H9 (cell line): ENCODE results near the gene PPIL6. TPM values are rescaled to one million over a fixed set of nuclear protein-coding genes. Genes with fewer than 3 reads are reported as not detected.

Experiments used
- DNase-seq: peaks from one replicate; pipeline ENCODE4 v3.0.0-alpha.2; 2017
- H2AFZ ChIP-seq: one replicate; pipeline ENCODE4 v1.6.1; 2013; ENCODE audit warnings: mild to moderate bottlenecking, low read length, control low read depth, moderate library complexity
- H2AK5ac ChIP-seq: 2 replicates; pipeline ENCODE4 v1.6.1; 2013; ENCODE audit warnings: low read length, control low read depth, mixed read lengths; ENCODE audit not compliant: insufficient read length
- H2BK120ac ChIP-seq: one replicate; pipeline ENCODE4 v1.6.1; 2013; ENCODE audit warnings: low read depth, mild to moderate bottlenecking, low read length, control low read depth, inconsistent platforms; ENCODE audit not compliant: poor library complexity, severe bottlenecking
- H2BK12ac ChIP-seq: 2 replicates; pipeline ENCODE4 v1.6.1; 2013; ENCODE audit warnings: low read length, control low read depth, mixed read lengths, low read depth; ENCODE audit not compliant: insufficient read length
- H2BK15ac ChIP-seq: 2 replicates; pipeline ENCODE4 v1.6.1; 2013; ENCODE audit warnings: low read depth, low read length, control low read depth
- H2BK20ac ChIP-seq: one replicate; pipeline ENCODE4 v1.6.1; 2013; ENCODE audit warnings: low read depth, mild to moderate bottlenecking, low read length, control low read depth, inconsistent platforms; ENCODE audit not compliant: poor library complexity, severe bottlenecking
- H2BK5ac ChIP-seq: 2 replicates; pipeline ENCODE4 v1.6.1; 2013; ENCODE audit warnings: low read length, control low read depth, mixed read lengths; ENCODE audit not compliant: insufficient read length
- H3K14ac ChIP-seq: 2 replicates; pipeline ENCODE4 v1.6.1; 2013; ENCODE audit warnings: low read length, control low read depth; ENCODE audit not compliant: insufficient read depth
- H3K18ac ChIP-seq: 2 replicates; pipeline ENCODE4 v1.6.1; 2013; ENCODE audit warnings: low read depth, mild to moderate bottlenecking, mixed read lengths, low read length, control low read depth; ENCODE audit not compliant: insufficient read length
- H3K23ac ChIP-seq: 2 replicates; pipeline ENCODE4 v1.6.1; 2013; ENCODE audit warnings: low read length, control low read depth, mixed read lengths, low read depth; ENCODE audit not compliant: insufficient read length
- H3K23me2 ChIP-seq: 2 replicates; pipeline ENCODE4 v1.6.1; 2013; ENCODE audit warnings: low read depth, mild to moderate bottlenecking, mixed read lengths, low read length, control low read depth; ENCODE audit not compliant: insufficient read length, poor library complexity, severe bottlenecking
- H3K27ac ChIP-seq: 2 replicates; pipeline ENCODE4 v1.5.1; 2013; ENCODE audit warnings: low read length, control low read depth, mixed read lengths, low read depth; ENCODE audit not compliant: insufficient read length
- H3K27me3 ChIP-seq: 2 replicates; pipeline ENCODE4 v1.6.1; 2013; ENCODE audit warnings: low read length, control low read depth, inconsistent platforms; ENCODE audit not compliant: insufficient read depth
- H3K4ac ChIP-seq: 2 replicates; pipeline ENCODE4 v1.6.1; 2013; ENCODE audit warnings: low read depth, mild to moderate bottlenecking, control low read depth, inconsistent platforms, low read length, moderate library complexity
- H3K4me1 ChIP-seq: 2 replicates; pipeline ENCODE4 v1.6.1; 2013; ENCODE audit warnings: low read length, control low read depth, inconsistent platforms; ENCODE audit not compliant: insufficient read depth
- H3K4me2 ChIP-seq: 2 replicates; pipeline ENCODE4 v1.6.1; 2013; ENCODE audit warnings: low read length, control low read depth, mixed read lengths; ENCODE audit not compliant: insufficient read length, insufficient read depth
- H3K56ac ChIP-seq: 2 replicates; pipeline ENCODE4 v1.6.1; 2013; ENCODE audit warnings: low read depth, mild to moderate bottlenecking, mixed read lengths, low read length, control low read depth; ENCODE audit not compliant: insufficient read length
- H3K79me1 ChIP-seq: 2 replicates; pipeline ENCODE4 v1.6.1; 2013; ENCODE audit warnings: low read depth, mild to moderate bottlenecking, moderate library complexity, low read length, control low read depth, inconsistent platforms; ENCODE audit not compliant: insufficient read depth, poor library complexity, severe bottlenecking
- H3K79me2 ChIP-seq: 2 replicates; pipeline ENCODE4 v1.6.1; 2013; ENCODE audit warnings: low read length, control low read depth, inconsistent platforms; ENCODE audit not compliant: insufficient read depth
- H3K9ac ChIP-seq: 2 replicates; pipeline ENCODE4 v1.6.1; 2013; ENCODE audit warnings: low read length, control low read depth, mixed read lengths; ENCODE audit not compliant: insufficient read length; ENCODE audit errors: extremely low read depth
- H3K9me3 ChIP-seq: one replicate; pipeline ENCODE4 v1.6.1; 2013; ENCODE audit warnings: low read depth, low read length, inconsistent platforms; ENCODE audit not compliant: control insufficient read depth
- H3T11ph ChIP-seq: one replicate; pipeline ENCODE4 v1.6.1; 2013; ENCODE audit warnings: mild to moderate bottlenecking, low read length, control low read depth, inconsistent platforms
- H4K20me1 ChIP-seq: one replicate; pipeline ENCODE4 v1.6.1; 2013; ENCODE audit not compliant: control insufficient read depth, insufficient read length, insufficient read depth
- H4K5ac ChIP-seq: 2 replicates; pipeline ENCODE4 v1.6.1; 2013; ENCODE audit warnings: low read depth, mild to moderate bottlenecking, mixed read lengths, low read length, control low read depth; ENCODE audit not compliant: insufficient read length
- H4K8ac ChIP-seq: replicated peaks from 2 replicates; pipeline ENCODE4 v1.6.1; 2013; ENCODE audit warnings: low read length, control low read depth, mixed read lengths, low read depth; ENCODE audit not compliant: insufficient read length
- H4K91ac ChIP-seq: 2 replicates; pipeline ENCODE4 v1.6.1; 2013; ENCODE audit warnings: low read depth, mild to moderate bottlenecking, moderate library complexity, mixed read lengths, low read length, control low read depth; ENCODE audit not compliant: insufficient read length
- H3K27ac Mint-ChIP-seq, 3 experiments: 2 replicates in 2 of 3; 3 replicates in 1 of 3; pipeline ENCODE4 v1.8.0; 2020 to 2021; ENCODE audit warnings: mixed read lengths in 3 of 3, mild to moderate bottlenecking in 1 of 3, moderate library complexity in 1 of 3
- H3K27me3 Mint-ChIP-seq: 2 replicates; pipeline ENCODE4 v1.8.0; 2021; ENCODE audit warnings: low read depth, mild to moderate bottlenecking, moderate library complexity, mixed read lengths
- H3K36me3 Mint-ChIP-seq, 3 experiments: 2 replicates in 2 of 3; 3 replicates in 1 of 3; pipeline ENCODE4 v1.8.0; 2020 to 2021; ENCODE audit warnings: low read depth in 3 of 3, mixed read lengths in 3 of 3; ENCODE audit not compliant: insufficient read depth in 1 of 3
- H3K4me1 Mint-ChIP-seq, 2 experiments: 2 replicates each; pipeline ENCODE4 v1.8.0; 2020; ENCODE audit warnings: mixed read lengths in 2 of 2
- H3K4me3 Mint-ChIP-seq, 2 experiments: 2 replicates in 1 of 2; 3 replicates in 1 of 2; pipeline ENCODE4 v1.8.0; 2020 to 2021; ENCODE audit warnings: mild to moderate bottlenecking in 2 of 2, mixed read lengths in 2 of 2, moderate library complexity in 1 of 2
- H3K9me3 Mint-ChIP-seq, 2 experiments: 2 replicates in 1 of 2; 3 replicates in 1 of 2; pipeline ENCODE4 v1.8.0; 2020; ENCODE audit warnings: mild to moderate bottlenecking in 2 of 2, mixed read lengths in 2 of 2, moderate library complexity in 1 of 2
- WGBS: extraction: QIAGEN DNeasy Blood & Tissue Kit; methylation state at CpG from one replicate; pipeline ENCODE4 v1.1.7; 2013; ENCODE audit warnings: missing lambda C conversion rate, low lambda C conversion rate, mixed read lengths; ENCODE audit not compliant: insufficient read length; ENCODE audit errors: extremely low coverage; 5-methylcytosine and 5-hydroxymethylcytosine counted together
- total RNA-seq: library from RNA; stranded (reverse); gene quantifications from 2 replicates; pipeline ENCODE4 v1.2.1, GENCODE V29; 2021
- TF ChIP-seq, protein P1 (sequence below): fragments of 200-600 bp; sonication (generic); conservative IDR thresholded peaks from 3 replicates; pipeline ENCODE4 v1.8.0; 2021; ENCODE audit warnings: antibody characterized with exemption, mild to moderate bottlenecking

The PPIL6 gene
- total RNA-seq, 1 experiment from 2014 or later: 1.0 TPM

DNA sequence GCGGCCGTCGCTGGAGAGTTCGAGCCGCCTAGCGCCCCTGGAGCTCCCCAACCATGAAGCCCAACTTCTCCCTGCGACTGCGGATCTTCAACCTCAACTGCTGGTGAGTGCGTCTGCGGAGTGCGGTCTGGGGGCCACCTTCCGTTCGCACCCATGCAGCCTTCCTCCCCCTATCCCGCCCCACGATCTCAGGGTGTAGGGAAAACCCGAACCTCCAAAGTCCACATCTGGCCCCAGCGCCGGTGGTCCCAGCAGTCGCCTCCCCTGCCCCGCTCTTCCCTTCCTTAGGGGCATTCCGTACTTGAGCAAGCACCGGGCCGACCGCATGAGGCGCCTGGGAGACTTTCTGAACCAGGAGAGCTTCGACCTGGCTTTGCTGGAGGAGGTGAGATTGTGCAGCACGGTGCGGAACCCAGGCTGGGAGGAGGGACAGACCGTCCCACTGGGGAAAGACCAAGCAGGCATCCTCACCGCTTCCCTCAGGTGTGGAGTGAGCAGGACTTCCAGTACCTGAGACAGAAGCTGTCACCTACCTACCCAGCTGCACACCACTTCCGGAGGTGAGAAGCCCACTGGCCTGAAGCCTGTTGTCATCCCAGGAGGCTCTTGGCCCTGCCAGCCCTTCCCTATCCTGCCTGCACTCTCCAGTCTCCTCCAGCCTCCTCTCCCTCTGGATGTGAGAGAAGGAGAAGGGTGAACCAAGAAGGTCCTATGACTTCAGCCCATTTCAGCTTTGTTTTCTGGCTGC is 815 bp upstream of the PPIL6 start:
- Histone ChIP-seq H3K23ac (no peak overlapping the region), H4K5ac (no peak overlapping the region), H3K23me2 (peaks cover 14% of the 10 kb centered on the region), H2BK20ac (no peak overlapping the region), H3K4me2 (peak overlapping the region; percentile 85), H3K79me1 (no peaks in the 10 kb centered on the region), H2BK5ac (no peak overlapping the region), H3K27me3 (no peaks in the 10 kb centered on the region), H4K20me1 (no peaks in the 10 kb centered on the region), H4K8ac (no peak overlapping the region), H3K9ac (peak overlapping the region; percentile 6), H3K14ac (peak overlapping the region; percentile 79), H2BK120ac (no peak overlapping the region), H3T11ph (no peak overlapping the region), H3K9me3 (no peaks in the 10 kb centered on the region), H2BK12ac (no peak overlapping the region), H2AFZ (no peak overlapping the region), H4K91ac (no peak overlapping the region), H2BK15ac (no peak overlapping the region), H2AK5ac (no peak overlapping the region), H3K4me1 (peaks cover 3% of the 10 kb centered on the region; the same call in 1 of the 2 replicates), H3K4ac (no peak overlapping the region), H3K56ac (no peak overlapping the region), H3K79me2 (no peaks in the 10 kb centered on the region), H3K27ac (no peak overlapping the region), H3K18ac (peak overlapping the region; percentile 73)
- Mint-ChIP-seq H3K4me1 (peaks cover 17 to 19% of the 10 kb centered on the region in 2 experiments), H3K27ac (peak overlapping the region; percentile 72 to 98 (median 96); a peak in 4 of 7 replicates), H3K9me3 (no peaks in the 10 kb centered on the region), H3K36me3 (peaks cover 18 to 41% (median 39%) of the 10 kb centered on the region in 3 experiments), H3K27me3 (peaks cover 10% of the 10 kb centered on the region), H3K4me3 (peak overlapping the region; percentile 94 to 97)
- DNase-seq: peak; percentile 73
- no CpG with 5 or more reads among the region's 31 CpGs for WGBS
- TF ChIP-seq, protein P1, sequence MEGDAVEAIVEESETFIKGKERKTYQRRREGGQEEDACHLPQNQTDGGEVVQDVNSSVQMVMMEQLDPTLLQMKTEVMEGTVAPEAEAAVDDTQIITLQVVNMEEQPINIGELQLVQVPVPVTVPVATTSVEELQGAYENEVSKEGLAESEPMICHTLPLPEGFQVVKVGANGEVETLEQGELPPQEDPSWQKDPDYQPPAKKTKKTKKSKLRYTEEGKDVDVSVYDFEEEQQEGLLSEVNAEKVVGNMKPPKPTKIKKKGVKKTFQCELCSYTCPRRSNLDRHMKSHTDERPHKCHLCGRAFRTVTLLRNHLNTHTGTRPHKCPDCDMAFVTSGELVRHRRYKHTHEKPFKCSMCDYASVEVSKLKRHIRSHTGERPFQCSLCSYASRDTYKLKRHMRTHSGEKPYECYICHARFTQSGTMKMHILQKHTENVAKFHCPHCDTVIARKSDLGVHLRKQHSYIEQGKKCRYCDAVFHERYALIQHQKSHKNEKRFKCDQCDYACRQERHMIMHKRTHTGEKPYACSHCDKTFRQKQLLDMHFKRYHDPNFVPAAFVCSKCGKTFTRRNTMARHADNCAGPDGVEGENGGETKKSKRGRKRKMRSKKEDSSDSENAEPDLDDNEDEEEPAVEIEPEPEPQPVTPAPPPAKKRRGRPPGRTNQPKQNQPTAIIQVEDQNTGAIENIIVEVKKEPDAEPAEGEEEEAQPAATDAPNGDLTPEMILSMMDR: peak; percentile 33; the same call in 2 of the 3 replicates
